GM18517 (cell line): ENCODE measurements around the gene SIRT1.
"Not testable (repeated sequence)": the region's sequence is repeated elsewhere in the genome, so short reads cannot be mapped to it uniquely, and the experiment has no call there.

ENCODE experiments used
- ATAC-seq: cut with Tn5 transposase; IDR thresholded peaks from one replicate; pipeline ENCODE4 v1.9.1; 2021; ENCODE audit warnings: mild to moderate bottlenecking, moderate library complexity; ENCODE audit not compliant: unreplicated experiment

Gene SIRT1

GRCh38 chr10:67875340-67876238, 8.9 kb upstream of the SIRT1 start:
- ATAC-seq: no peak

GRCh38 chr10:67877421-67877820, 7.0 kb upstream of the SIRT1 start:
- not testable (repeated sequence) for ATAC-seq

GRCh38 chr10:67878133-67878532, 6.3 kb upstream of the SIRT1 start:
- ATAC-seq: no peak

GRCh38 chr10:67883710-67884312, 645 bp upstream of the SIRT1 start:
- no peak for ATAC-seq

- ATAC-seq: peak; percentile 44
These were observed 600 bp downstream of the SIRT1 start for GRCh38 chr10:67884842-67885670.

- no peak for ATAC-seq
These were observed 9.2 kb downstream of the SIRT1 start for GRCh38 chr10:67893637-67894036.

GRCh38 chr10:67903581-67903980, 19.1 kb downstream of the SIRT1 start:
- no peak for ATAC-seq

- ATAC-seq: no peak
These were observed 28.0 kb downstream of the SIRT1 start for GRCh38 chr10:67912331-67912946.

- ATAC-seq: no peak
These were observed 30.4 kb downstream of the SIRT1 start for GRCh38 chr10:67914777-67915340.

GRCh38 chr10:67917169-67917568, 32.7 kb downstream of the SIRT1 start:
- ATAC-seq: no peak

- ATAC-seq: no peak
These were observed 33.2 kb downstream of the SIRT1 start for GRCh38 chr10:67917679-67918078.

- no peak for ATAC-seq
These were observed 36.6 kb downstream of the SIRT1 start for GRCh38 chr10:67921065-67921464.

GRCh38 chr10:67923551-67923950, 39.1 kb downstream of the SIRT1 start:
- ATAC-seq: no peak

- ATAC-seq: no peak
These were observed 39.7 kb downstream of the SIRT1 start for GRCh38 chr10:67924136-67924535.

- ATAC-seq: no peak
These were observed 41.1 kb downstream of the SIRT1 start for GRCh38 chr10:67925449-67926005.

- ATAC-seq: no peak
These were observed 42.5 kb downstream of the SIRT1 start for GRCh38 chr10:67926951-67927350.

- no peak for ATAC-seq
These were observed 48.7 kb downstream of the SIRT1 start for GRCh38 chr10:67933199-67933598.

- ATAC-seq: no peak
These were observed 49.9 kb downstream of the SIRT1 start for GRCh38 chr10:67934336-67934735.

- ATAC-seq: no peak
These were observed 50.8 kb downstream of the SIRT1 start for GRCh38 chr10:67935223-67935622.

- ATAC-seq: no peak
These were observed 52.0 kb downstream of the SIRT1 start for GRCh38 chr10:67936416-67936815.
